K562 (cell line): ENCODE results near the gene HHATL. TPM values are rescaled to one million over a fixed set of nuclear protein-coding genes. Genes with fewer than 3 reads are reported as not detected.

Experiments
- ATAC-seq: fragments of 200-7000 bp; cut with Tn5 transposase; 3 replicates; pipeline ENCODE4 v1.9.1; 2020; ENCODE audit warnings: moderate library complexity
- BruUV-seq: library from RNA; stranded (reverse); fragments of 400-500 nt; replicated peaks from 2 replicates; lab custom pipeline; 2021; lab: Mats Ljungman, UMichigan
- CTCF ChIA-PET: fragments of 300-600 bp; formaldehyde crosslinking; extraction: SDS; loops from one replicate; lab custom pipeline; 2021; ENCODE audit warnings: low intra/inter-chr PET ratio; lab: Yijun Ruan, JAX
- POLR2A ChIA-PET: fragments of 300-600, 350-650 bp; sonication (Branson Sonifier 250); formaldehyde crosslinking; extraction: SDS; loops from one replicate; lab custom pipeline; 2021; ENCODE audit warnings: antibody characterized with exemption, inconsistent platforms; lab: Yijun Ruan, JAX
- DNase-seq, 4 experiments: peaks; one replicate each; pipeline versions ENCODE4 v3.0.0 to v3.0.0-alpha.2; 2011 to 2018; ENCODE audit warnings: low spot score in 3 of 4, mixed read lengths in 3 of 4; ENCODE audit errors: extremely low read depth in 1 of 4
- FAIRE-seq: peaks from 2 replicates; lab custom pipeline; 2011; peaks lifted over from hg19 to GRCh38; lab: Jason Lieb, UNC
- H2AFZ ChIP-seq: 2 replicates; pipeline ENCODE4 v1.6.0; 2011; ENCODE audit warnings: low read depth, low read length, control low read depth, inconsistent platforms
- H3K27ac ChIP-seq: fragments of 200-600 bp; 3 replicates; pipeline ENCODE4 v1.8.0; 2011; ENCODE audit warnings: low read depth, mild to moderate bottlenecking, control low read depth, inconsistent platforms, low read length, moderate library complexity, mixed read lengths; ENCODE audit errors: extremely low read depth
- H3K27me3 ChIP-seq, 2 experiments: fragments of 300-600 bp in 1 of 2; 2 replicates in 1 of 2; 3 replicates in 1 of 2; pipeline versions ENCODE4 v1.6.0 to v1.8.0; 2011; ENCODE audit warnings: inconsistent platforms in 2 of 2, low read length in 2 of 2, mild to moderate bottlenecking in 1 of 2, mixed read lengths in 1 of 2, moderate library complexity in 1 of 2; ENCODE audit not compliant: control insufficient read depth in 2 of 2, insufficient read depth in 2 of 2
- H3K36me3 ChIP-seq: fragments of 300-600 bp; 3 replicates; pipeline ENCODE4 v1.8.0; 2011; ENCODE audit warnings: mild to moderate bottlenecking, low read length, inconsistent platforms; ENCODE audit not compliant: control insufficient read depth, insufficient read depth
- H3K4me1 ChIP-seq, 2 experiments: fragments of 200-600 bp in 1 of 2; replicated peaks in 1 of 2; 2 replicates in 1 of 2; 3 replicates in 1 of 2; pipeline versions ENCODE4 v1.5.1 to v1.8.0; 2011; ENCODE audit warnings: inconsistent platforms in 2 of 2, low read length in 2 of 2, mild to moderate bottlenecking in 1 of 2, mixed read lengths in 1 of 2, moderate library complexity in 1 of 2; ENCODE audit not compliant: control insufficient read depth in 2 of 2, insufficient read depth in 2 of 2
- H3K4me2 ChIP-seq: 2 replicates; pipeline ENCODE4 v1.6.1; 2011; ENCODE audit warnings: low read length, control low read depth, inconsistent platforms, mixed read lengths; ENCODE audit not compliant: insufficient read depth
- H3K4me3 ChIP-seq: fragments of 200-600 bp; sonication (generic), shearing (Covaris generic); 2 replicates; pipeline ENCODE4 v1.5.1; 2016; ENCODE audit warnings: control low read depth, inconsistent platforms
- H3K79me2 ChIP-seq: fragments of 200-600 bp; 3 replicates; pipeline ENCODE4 v1.8.0; 2011; ENCODE audit warnings: low read length, inconsistent platforms; ENCODE audit not compliant: control insufficient read depth, insufficient read depth
- H3K9ac ChIP-seq, 2 experiments: 2 replicates each; pipeline versions ENCODE4 v1.6.0 to v1.6.1; 2011; ENCODE audit warnings: low read depth in 2 of 2, low read length in 2 of 2, control low read depth in 1 of 2, inconsistent platforms in 1 of 2, mild to moderate bottlenecking in 1 of 2, mixed read lengths in 1 of 2; ENCODE audit not compliant: insufficient read depth in 1 of 2
- H3K9me1 ChIP-seq: one replicate; pipeline ENCODE4 v1.6.0; 2011; ENCODE audit warnings: inconsistent platforms, mild to moderate bottlenecking, low read length, moderate library complexity; ENCODE audit not compliant: control insufficient read depth, insufficient read depth
- H3K9me3 ChIP-seq: replicated peaks from 2 replicates; pipeline ENCODE4 v1.5.1; 2011; ENCODE audit warnings: low read depth, low read length, inconsistent platforms; ENCODE audit not compliant: control insufficient read depth, insufficient read depth
- H4K20me1 ChIP-seq: replicated peaks from 2 replicates; pipeline ENCODE4 v1.6.1; 2011; ENCODE audit warnings: low read length, inconsistent platforms, mixed read lengths; ENCODE audit not compliant: control insufficient read depth, insufficient read depth
- ARHGAP35 ChIP-seq: fragments of 450-650 bp; IDR thresholded peaks from 2 replicates; pipeline ENCODE4 v1.6.1; 2018; ENCODE audit not compliant: partially characterized antibody
- E2F1 ChIP-seq: sonication (generic); formaldehyde crosslinking; IDR thresholded peaks from 2 replicates; pipeline ENCODE4 v1.8.1; 2023; ENCODE audit warnings: mild to moderate bottlenecking, missing genetic modification reagents, moderate library complexity
- ETS1 ChIP-seq: conservative IDR thresholded peaks from 2 replicates; pipeline ENCODE4 v1.6.1; 2011; ENCODE audit warnings: low read depth, mild to moderate bottlenecking, low read length; ENCODE audit not compliant: control insufficient read depth
- ILK ChIP-seq: fragments of 450-650 bp; IDR thresholded peaks from 2 replicates; pipeline ENCODE4 v1.6.1; 2016; ENCODE audit warnings: missing genetic modification characterization, low read depth, mild to moderate bottlenecking, missing compliant biosample characterization, moderate library complexity, borderline replicate concordance
- KLF6 ChIP-seq: fragments of 250-450 bp; sonication (Bioruptor Pico); IDR thresholded peaks from 2 replicates; pipeline ENCODE4 v1.4.0; 2020; ENCODE audit warnings: mild to moderate bottlenecking, moderate library complexity, borderline replicate concordance
- MEF2A ChIP-seq: IDR thresholded peaks from 2 replicates; pipeline ENCODE4 v1.6.1; 2011; ENCODE audit warnings: low read depth, mild to moderate bottlenecking, low read length, moderate library complexity; ENCODE audit not compliant: control insufficient read depth
- NEUROD1 ChIP-seq: fragments of 150-350 bp; IDR thresholded peaks from 2 replicates; pipeline ENCODE4 v1.6.1; 2014; ENCODE audit warnings: borderline replicate concordance, low read length, low read depth; ENCODE audit not compliant: partially characterized antibody
- POLR3A ChIP-seq: IDR thresholded peaks from 2 replicates; pipeline ENCODE4 v1.6.1; 2011; ENCODE audit warnings: borderline replicate concordance, mild to moderate bottlenecking, moderate library complexity; ENCODE audit not compliant: insufficient read length, insufficient read depth; ENCODE audit errors: extremely low read depth
- SRSF9 ChIP-seq: fragments of 200-400 bp; formaldehyde crosslinking; IDR thresholded peaks from 2 replicates; pipeline ENCODE4 v1.6.1; 2017; ENCODE audit warnings: low read depth, low read length, borderline replicate concordance
- XRCC3 ChIP-seq: fragments of 450-650 bp; IDR thresholded peaks from 2 replicates; pipeline ENCODE4 v1.6.1; 2017; ENCODE audit warnings: mild to moderate bottlenecking, moderate library complexity
- ZFPM2 ChIP-seq: fragments of 250-450 bp; sonication (Bioruptor Pico); IDR thresholded peaks from 2 replicates; pipeline ENCODE4 v1.5.1; 2022; ENCODE audit warnings: mild to moderate bottlenecking
- ZNF174 ChIP-seq: fragments of 250-450 bp; sonication (Bioruptor Pico); IDR thresholded peaks from 2 replicates; pipeline ENCODE4 v1.4.0; 2020; ENCODE audit warnings: mild to moderate bottlenecking
- ZNF551 ChIP-seq: fragments of 250-450 bp; sonication (Bioruptor Pico); IDR thresholded peaks from 2 replicates; pipeline ENCODE4 v1.5.0; 2021; ENCODE audit warnings: mild to moderate bottlenecking, moderate library complexity
- ZNF696 ChIP-seq: fragments of 250-450 bp; sonication (Bioruptor Pico); conservative IDR thresholded peaks from 2 replicates; pipeline ENCODE4 v1.4.0; 2020; ENCODE audit warnings: mild to moderate bottlenecking, moderate library complexity
- WGBS: fragments of 100-300 bp; shearing (Covaris generic); methylation state at CpG from one replicate; pipeline ENCODE4 v1.1.6; 2016; ENCODE audit warnings: low coverage, mixed read lengths; ENCODE audit not compliant: insufficient coverage; ENCODE audit errors: missing lambda C conversion rate; 5-methylcytosine and 5-hydroxymethylcytosine counted together
- in situ Hi-C: fragments of 300-500 bp; cut with MboI; formaldehyde crosslinking; loops from 4 replicates; pipeline ENCODE4 v1.15.0; 2018; ENCODE audit warnings: inconsistent platforms, mixed read lengths
- intact Hi-C: fragments of 100-400 bp; cut with micrococcal nuclease; formaldehyde crosslinking; loops from 2 replicates; pipeline ENCODE4 v1.14.2; 2022
- polyA plus RNA-seq, 8 experiments: library from polyadenylated mRNA; depleted of rRNA in 4 of 8; stranded (reverse) in 5 of 8; unstranded in 3 of 8; fragments of >200 nt; fragmentation: Nextera tagmentation in 2 of 8; fragmentation: Illumina TruSeq in 1 of 8; extraction: Ambion mirVana in 2 of 8; extraction: Trizol in 1 of 8; gene quantifications; 2 replicates each; pipeline versions ENCODE4 v1.2.1 to v1.2.3, GENCODE V29; 2011 to 2014; ENCODE audit warnings: inconsistent platforms in 1 of 8, missing spikeins in 1 of 8
- total RNA-seq, 7 experiments: library from RNA; depleted of rRNA in 6 of 7; stranded (reverse); fragments of >200 nt in 6 of 7; fragmentation: Illumina TruSeq in 2 of 7; extraction: Trizol in 2 of 7; gene quantifications; 2 replicates each; pipeline versions ENCODE4 v1.2.1 to v1.2.3, GENCODE V29; 2011 to 2021; ENCODE audit warnings: low replicate concordance in 1 of 7
- TF ChIP-seq, protein P1 (sequence below): sonication (generic); formaldehyde crosslinking; IDR thresholded peaks from 2 replicates; pipeline ENCODE4 v1.8.0; 2022; ENCODE audit warnings: mild to moderate bottlenecking, missing genetic modification reagents

HHATL gene
- total and polyA plus RNA-seq, 9 of the 15 experiments (the other 6 are each of a cell fraction or from before 2014, with no cell fraction given), result not detected

GRCh38 chr3:42678447-42678846 lies 24.2 kb downstream of the HHATL start:
- BruUV-seq, result no TSS peak
- H3K9ac ChIP-seq, result no peak overlapping the region
- no peak overlapping the region for H3K27ac ChIP-seq
- no peaks in the 10 kb centered on the region for H3K79me2 ChIP-seq
- TF ChIP-seq NEUROD1 (no peak), ZNF551 (no peak), ARHGAP35 (no peak), E2F1 (no peak), SRSF9 (no peak), ETS1 (no peak), XRCC3 (no peak), KLF6 (CRISPR knock-in tag) (no peak), ZNF174 (CRISPR knock-in tag) (no peak), MEF2A (no peak), POLR3A (no peak), ILK (tag) (no peak), ZNF696 (CRISPR knock-in tag) (no peak), ZFPM2 (CRISPR knock-in tag) (no peak)
- TF ChIP-seq, protein P1, sequence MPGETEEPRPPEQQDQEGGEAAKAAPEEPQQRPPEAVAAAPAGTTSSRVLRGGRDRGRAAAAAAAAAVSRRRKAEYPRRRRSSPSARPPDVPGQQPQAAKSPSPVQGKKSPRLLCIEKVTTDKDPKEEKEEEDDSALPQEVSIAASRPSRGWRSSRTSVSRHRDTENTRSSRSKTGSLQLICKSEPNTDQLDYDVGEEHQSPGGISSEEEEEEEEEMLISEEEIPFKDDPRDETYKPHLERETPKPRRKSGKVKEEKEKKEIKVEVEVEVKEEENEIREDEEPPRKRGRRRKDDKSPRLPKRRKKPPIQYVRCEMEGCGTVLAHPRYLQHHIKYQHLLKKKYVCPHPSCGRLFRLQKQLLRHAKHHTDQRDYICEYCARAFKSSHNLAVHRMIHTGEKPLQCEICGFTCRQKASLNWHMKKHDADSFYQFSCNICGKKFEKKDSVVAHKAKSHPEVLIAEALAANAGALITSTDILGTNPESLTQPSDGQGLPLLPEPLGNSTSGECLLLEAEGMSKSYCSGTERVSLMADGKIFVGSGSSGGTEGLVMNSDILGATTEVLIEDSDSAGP (CRISPR knock-in tag), result no peak
- DNase-seq (no peak), FAIRE-seq (no peak), ATAC-seq (no peak)
- ChIA-PET POLR2A (no interaction called here), CTCF (no interaction called here)
- H3K4me3 ChIP-seq, result no peak overlapping the region
- peaks cover 2% of the 10 kb centered on the region in 2 experiments; a peak in 3 of 5 replicates for H3K4me1 ChIP-seq
- in situ Hi-C loops (no loop called here), intact Hi-C loops (no loop called here)
- no peak overlapping the region for H2AFZ ChIP-seq
- no peak overlapping the region for H3K4me2 ChIP-seq
- H3K9me1 ChIP-seq, result no peaks in the 10 kb centered on the region
- WGBS, result 0% methylated on average over 2 of the region's 2 CpGs
- H4K20me1 ChIP-seq, result no peaks in the 10 kb centered on the region
- peaks cover 11 to 24% of the 10 kb centered on the region in 2 experiments; a peak in 4 of 5 replicates for H3K27me3 ChIP-seq
- H3K36me3 ChIP-seq, result no peaks in the 10 kb centered on the region
- H3K9me3 ChIP-seq, result no peaks in the 10 kb centered on the region
